Muscle of arm (tissue), 14 donors: ENCODE results near the gene TNFRSF17. TPM values are rescaled to one million over a fixed set of nuclear protein-coding genes. Genes with fewer than 3 reads are reported as not detected.
"Not testable (repeated sequence)": the region's sequence is repeated elsewhere in the genome, so short reads cannot be mapped to it uniquely, and the experiment has no call there.

Source experiments
- DNase-seq: peaks from one replicate; pipeline ENCODE4 v3.0.0-alpha.2; 2013
- long read RNA-seq, 11 donors: transcript quantifications; one replicate each; lab custom pipeline, GENCODE V29; 2026
- polyA plus RNA-seq, 12 donors: library from polyadenylated mRNA; unstranded; fragments of 120-200 nt; gene quantifications; one replicate each; pipeline ENCODE4 v1.2.1, GENCODE V29; 2013; ENCODE audit not compliant: insufficient read length in 12 of 12

The TNFRSF17 gene
- under 1 TPM in 2 of 12 donors, not detected in 10; 0.27 to 0.32 TPM for polyA plus RNA-seq
- long read RNA-seq, donor 1: 0 reads
- long read RNA-seq, donor 2: 0 reads
- long read RNA-seq, donor 3: 0 reads
- long read RNA-seq, donor 4: 0 reads
- long read RNA-seq, donor 5: 0 reads
- long read RNA-seq, donor 6: 0 reads
- long read RNA-seq, donor 7: 0 reads
- long read RNA-seq, donor 8: 0 reads
- long read RNA-seq, donor 9: 0 reads
- long read RNA-seq, donor 10: 0 reads
- long read RNA-seq, donor 11: 0 reads

DNA sequence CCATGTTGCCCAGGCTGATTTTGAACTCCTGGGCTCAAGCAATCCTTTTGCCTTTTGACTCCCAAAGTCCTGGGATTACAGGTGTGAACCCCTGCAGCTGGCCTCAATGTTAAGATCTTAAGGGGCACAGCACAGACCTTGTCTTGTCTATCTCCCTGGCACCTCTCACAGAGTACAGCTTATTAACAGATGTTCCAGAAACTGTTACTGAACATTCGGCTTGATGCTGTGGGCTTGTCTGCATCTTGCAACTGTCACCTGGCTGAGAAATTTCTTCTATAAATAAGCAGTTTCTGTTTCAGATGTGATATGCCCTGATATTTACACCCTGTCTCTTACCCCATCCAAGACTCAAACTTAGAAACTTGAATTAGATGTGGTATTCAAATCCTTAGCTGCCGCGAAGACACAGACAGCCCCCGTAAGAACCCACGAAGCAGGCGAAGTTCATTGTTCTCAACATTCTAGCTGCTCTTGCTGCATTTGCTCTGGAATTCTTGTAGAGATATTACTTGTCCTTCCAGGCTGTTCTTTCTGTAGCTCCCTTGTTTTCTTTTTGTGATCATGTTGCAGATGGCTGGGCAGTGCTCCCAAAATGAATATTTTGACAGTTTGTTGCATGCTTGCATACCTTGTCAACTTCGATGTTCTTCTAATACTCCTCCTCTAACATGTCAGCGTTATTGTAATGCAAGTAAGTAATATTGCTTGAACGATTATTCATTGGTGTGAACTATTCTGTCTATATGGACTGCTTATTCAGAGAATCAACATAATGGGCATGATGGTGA lies at the start of gene TNFRSF17:
TSS of gene TNFRSF17 (plus strand) at position 450 of the 791 bp plus-strand sequence. CDS start at position 565, 115 bp downstream.
- DNase-seq: no peak

GRCh38 chr16:11915644-11916523 lies 49.1 kb upstream of the TNFRSF17 start, which contains the start of gene GSPT1:
Gene GSPT1 (minus strand): TSS chr16:11915956. CDS start chr16:11915720, 236 bp downstream.
- peak; percentile 98 for DNase-seq

- no peak for DNase-seq
Observed at GRCh38 chr16:11916524-11917285, 48.3 kb upstream of the TNFRSF17 start.

DNA sequence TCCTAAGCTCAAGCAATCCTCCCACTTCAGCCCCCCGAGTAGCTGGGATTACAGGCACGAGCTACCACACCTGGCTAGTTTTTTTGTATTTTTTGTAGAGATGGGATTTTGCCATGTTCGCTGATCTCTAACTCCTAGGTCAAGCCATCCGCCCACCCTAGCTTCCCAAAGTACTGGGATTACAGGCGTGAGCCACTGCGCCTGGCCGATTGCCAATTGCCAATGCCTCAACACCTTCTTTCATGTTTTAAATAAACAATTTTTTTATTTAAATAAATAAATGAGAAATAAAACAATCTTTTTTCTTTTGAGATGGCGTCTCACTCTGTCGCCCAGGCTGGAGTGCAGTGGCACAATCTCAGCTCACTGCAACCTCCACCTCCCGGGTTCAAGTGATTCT lies 41.0 kb upstream of the TNFRSF17 start:
- DNase-seq: not testable (repeated sequence)

GRCh38 chr16:11927350-11927749 lies 37.7 kb upstream of the TNFRSF17 start:
- DNase-seq: not testable (repeated sequence)

DNA sequence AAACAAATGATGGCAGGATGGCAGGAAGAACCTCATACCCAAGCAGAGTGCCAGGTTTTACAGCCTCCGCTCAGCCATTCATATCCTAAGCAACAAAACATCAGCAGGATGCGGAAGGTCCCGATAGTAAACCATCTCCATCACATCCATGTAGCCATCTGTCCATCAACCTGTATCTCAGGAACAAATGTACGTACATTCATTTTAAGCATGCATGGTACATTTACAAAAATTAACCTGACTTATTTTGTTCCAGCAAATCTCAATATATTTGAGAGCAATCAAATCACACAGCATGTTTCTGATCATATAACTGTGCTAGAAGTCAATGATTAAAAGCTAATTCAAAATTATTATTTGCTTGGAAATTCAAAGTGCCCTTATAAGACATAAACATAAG lies 23.1 kb upstream of the TNFRSF17 start, which contains the start of gene NPIPB2:
TSS of gene NPIPB2 (minus strand) at position 101 of the 400 bp plus-strand sequence. CDS start at position 101, 0 bp downstream.
- not testable (repeated sequence) for DNase-seq

DNA sequence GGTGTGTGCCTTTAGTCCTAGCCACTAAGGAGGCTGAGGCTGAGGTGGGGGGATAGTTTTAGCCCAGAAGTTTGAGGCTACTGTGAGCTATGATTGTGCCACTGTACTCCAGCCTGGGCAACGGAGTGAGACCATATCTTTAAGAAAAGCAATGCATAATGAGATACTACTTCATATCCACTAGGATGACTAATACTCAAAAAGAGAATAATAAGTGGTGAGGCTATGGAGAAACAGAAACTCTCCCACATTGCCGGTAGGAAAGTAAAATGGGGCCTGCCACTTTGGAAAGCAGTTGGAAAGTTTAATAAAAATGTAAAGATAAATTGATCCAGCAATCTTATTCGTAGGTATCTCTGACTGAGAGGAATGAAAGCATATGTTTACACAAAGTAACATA lies 18.6 kb upstream of the TNFRSF17 start:
- DNase-seq: no peak

DNA sequence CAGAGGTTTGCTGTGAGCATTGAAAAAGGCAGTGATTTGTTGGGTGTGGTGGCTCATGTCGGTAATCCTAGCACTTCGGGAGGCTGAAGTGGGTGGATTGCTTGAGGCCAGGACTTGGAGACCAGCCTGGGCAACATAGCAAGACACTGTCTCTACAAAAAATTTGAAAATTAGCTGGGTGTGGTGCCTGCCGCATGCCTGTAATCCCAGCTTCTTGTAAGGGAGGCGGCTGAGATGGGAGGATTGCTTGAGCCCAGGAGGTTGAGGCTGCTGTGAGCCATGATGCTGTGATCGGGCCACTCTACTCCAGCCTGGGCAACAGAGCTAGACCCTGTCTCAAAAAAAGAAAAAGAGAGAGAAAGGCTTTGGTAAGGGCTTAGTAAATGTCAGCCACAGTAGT lies 16.2 kb upstream of the TNFRSF17 start:
- DNase-seq: no peak

DNA sequence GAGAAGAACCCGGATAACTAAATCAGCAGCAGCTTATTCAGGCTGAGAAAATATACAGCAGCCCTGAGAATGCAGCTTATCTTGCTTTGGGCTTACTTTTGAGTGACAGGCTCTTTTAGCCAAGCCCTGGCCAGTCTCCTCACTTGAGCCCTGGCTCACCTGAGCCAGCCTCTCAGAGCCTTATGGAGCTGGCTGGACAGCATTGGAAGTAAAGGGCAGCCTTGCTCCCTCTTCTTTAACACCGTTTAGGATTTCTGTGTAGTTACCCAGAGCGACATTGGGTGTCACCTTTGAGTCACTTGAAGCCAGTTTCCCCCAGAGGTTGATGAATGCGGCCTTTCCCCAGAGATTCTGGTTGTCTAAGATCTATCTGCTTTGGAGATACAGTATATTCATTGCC lies 15.5 kb upstream of the TNFRSF17 start:
- DNase-seq: peak; percentile 6

DNA sequence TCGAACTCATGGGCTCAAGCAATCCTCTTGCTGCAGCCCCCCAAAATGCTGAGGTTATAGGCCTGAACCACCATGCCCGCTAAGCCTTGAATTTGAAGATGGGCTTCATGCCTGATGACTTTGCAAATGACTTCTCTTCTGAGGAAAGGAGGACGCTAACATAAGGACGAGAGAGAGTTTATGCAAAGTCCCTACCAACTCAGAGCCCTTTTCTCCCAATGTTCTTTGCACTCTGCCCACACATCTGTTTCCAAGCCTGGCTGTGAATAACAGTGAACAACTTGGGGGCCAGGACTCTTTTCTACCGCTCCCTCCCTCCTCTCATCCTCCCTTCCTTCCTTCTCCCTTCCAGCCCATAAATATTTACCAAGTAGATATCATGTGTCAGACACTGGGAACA lies 14.6 kb upstream of the TNFRSF17 start:
- DNase-seq: no peak

GRCh38 chr16:11953576-11953975 lies 11.4 kb upstream of the TNFRSF17 start:
- DNase-seq: not testable (repeated sequence)

GRCh38 chr16:11955713-11956123 lies 9.3 kb upstream of the TNFRSF17 start:
- DNase-seq: no peak

- DNase-seq: no peak
Observed at GRCh38 chr16:11956558-11956957, 8.5 kb upstream of the TNFRSF17 start.

DNA sequence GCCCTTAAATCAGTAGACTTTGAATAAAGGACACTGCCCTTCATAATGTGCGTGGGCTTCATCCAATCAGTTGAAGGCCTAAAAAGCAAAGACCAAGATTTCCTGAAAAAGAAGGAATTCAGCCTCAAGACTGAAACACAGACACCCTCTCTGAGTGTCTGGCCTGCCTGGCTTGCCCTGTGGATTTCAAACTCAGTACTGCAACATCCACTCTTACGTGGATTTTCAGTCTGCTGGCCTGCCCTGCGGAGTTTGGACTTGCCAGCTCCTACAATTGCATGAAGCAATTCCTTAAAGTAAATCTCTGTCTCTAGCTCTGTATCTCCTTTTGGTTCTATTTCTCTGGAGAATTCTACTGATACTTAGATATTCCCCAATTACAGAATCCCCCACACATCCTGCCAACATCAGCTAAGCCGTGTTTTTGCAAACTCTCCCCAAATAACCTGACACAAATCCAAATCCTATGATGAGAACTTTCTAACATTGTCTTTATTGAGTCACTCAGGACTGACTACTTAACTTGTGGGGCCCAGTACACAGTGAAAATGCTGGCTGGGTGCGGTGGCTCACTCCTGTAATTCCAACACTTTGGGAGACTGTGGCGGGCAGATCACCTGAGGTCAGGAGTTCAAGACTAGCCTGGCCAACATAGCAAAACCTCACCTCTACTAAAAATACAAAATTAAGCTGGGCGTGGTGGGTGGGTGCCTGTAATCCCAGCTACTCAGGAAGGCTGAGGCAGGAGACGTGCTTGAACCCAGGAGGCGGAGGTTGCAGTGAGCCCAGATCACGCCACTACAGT lies 7.2 kb upstream of the TNFRSF17 start:
- no peak for DNase-seq

DNA sequence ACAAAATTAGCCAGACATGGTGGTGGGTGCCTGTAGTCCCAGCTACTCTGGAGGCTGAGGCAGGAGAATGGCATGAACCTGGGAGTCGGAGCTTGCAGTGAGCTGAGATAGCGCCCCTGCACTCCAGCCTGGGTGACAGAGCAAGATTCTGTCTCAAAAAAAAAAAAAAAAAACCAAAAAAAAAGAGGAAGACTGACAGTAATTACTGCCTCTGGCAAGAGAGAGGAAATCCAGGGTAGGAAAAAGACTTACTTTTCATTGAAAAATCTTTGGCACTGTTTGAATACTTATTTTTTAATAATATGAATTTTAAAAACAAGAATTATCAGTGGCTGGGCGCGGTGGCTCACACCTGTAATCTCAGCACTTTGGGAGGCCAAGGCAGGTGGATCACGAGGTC lies 2.6 kb upstream of the TNFRSF17 start:
- not testable (repeated sequence) for DNase-seq

DNA sequence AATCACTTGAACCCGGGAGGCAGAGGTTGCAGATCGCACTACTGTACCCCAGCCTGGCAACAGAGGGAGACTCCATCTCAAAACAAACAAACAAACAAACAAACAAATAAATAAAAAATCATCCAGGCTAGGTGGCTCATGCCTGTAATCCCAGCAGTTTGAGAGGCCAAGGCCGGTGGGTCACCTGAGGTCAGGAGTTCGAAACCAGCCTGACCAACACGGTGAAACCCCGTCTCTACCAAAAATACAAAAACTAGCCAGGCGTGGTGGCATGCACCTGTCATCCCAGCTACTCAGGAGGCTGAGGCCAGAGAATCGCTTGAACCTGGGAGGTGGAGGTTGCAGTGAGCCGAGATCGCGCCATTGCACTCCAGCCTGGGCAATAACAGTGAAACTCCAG lies 2.0 kb upstream of the TNFRSF17 start:
- DNase-seq: not testable (repeated sequence)

DNA sequence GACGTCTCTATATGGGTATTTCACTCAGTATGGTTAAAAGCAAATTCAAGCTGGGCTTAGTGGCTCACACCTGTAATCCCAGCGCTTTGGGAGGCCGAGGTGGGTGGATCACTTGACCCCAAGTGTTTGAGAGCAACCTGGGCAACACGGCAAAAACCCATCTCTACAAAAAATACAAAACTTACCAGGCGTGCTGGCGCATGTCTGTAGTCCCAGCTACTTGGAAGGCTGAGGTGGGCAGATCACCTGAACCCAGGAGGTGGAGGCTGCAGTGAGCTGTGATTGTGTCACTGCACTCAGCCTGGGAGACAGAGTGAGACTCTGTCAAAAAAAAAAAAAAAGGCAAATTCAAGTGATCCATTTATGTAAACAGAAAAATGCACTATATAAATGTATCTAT lies 1.3 kb upstream of the TNFRSF17 start:
- no peak for DNase-seq

DNA sequence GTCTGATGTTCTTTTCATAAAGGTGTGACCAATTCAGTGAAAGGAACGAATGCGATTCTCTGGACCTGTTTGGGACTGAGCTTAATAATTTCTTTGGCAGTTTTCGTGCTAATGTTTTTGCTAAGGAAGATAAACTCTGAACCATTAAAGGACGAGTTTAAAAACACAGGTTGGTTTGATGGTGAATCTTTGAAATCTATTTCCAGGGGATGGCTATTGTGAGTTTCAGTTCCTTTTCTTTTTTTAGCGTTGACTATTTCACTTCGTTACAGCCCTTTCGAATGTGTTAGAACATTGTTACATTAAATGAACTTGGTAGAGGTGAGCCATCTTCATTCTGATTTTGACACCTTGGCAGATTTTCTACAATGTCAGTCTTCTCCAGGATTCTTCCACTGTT lies 1.2 kb downstream of the TNFRSF17 start:
- no peak for DNase-seq

GRCh38 chr16:11967195-11967911 lies 2.3 kb downstream of the TNFRSF17 start:
- no peak for DNase-seq

DNA sequence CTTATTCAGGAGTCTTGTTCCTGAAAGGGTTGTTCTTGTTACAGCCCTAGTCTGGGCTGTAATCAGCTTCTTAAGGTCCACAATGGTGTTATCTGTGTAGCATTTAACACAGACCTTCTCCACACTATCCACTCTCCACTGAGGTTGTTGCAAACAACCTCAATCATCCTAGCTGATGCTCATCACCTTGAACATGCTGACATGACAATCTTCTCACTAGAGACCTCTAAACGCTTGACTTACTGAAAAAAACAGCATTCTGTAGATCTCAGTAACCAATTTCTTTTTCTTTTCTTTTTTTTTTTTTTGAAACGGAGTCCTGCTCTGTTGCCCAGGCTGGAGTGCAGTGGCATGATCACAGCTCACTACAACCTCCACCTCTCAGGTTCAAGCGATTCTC lies 3.6 kb downstream of the TNFRSF17 start:
- DNase-seq: no peak
